ENCODE results near the gene CAMK2D. TPM values are rescaled to one million over a fixed set of nuclear protein-coding genes. Genes with fewer than 3 reads are reported as not detected.
A peak's percentile ranks its signal among the peaks of the same experiment; 100 is the strongest.

The CAMK2D gene
- total RNA-seq, 1 experiment from 2014 or later, result 35.8 TPM

DNA sequence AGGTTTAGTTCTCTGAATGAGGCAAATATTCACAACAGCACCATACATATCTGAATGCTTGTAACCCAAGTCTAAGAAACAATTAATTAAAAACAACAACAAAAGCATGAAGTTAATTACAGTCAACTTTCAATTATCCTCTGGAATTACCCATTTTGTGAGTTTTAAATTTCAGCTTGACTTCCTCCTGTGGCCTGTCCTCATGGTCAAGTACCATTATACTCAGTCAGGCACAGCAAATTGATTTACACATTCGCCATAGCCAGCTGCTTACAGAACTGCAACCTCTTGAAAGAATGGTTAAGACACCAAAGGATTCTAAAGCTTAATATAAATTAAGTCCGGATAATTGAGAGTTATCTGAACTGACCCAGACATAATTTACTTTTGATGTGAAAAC, 306.5 kb downstream of the CAMK2D start:
- Histone ChIP-seq H3K4me3 (ENCODE audit: low read depth, low read length, poor library complexity, severe bottlenecking) (no peak overlapping the region), H3K9me3 (ENCODE audit: low read depth, low read length, poor library complexity, severe bottlenecking) (no peaks in the 10 kb centered on the region), H3K36me3 (ENCODE audit: insufficient read depth, low read length, poor library complexity, severe bottlenecking) (no peaks in the 10 kb centered on the region), H3K4me1 (ENCODE audit: insufficient read depth, low read length, poor library complexity, severe bottlenecking) (peaks cover 18% of the 10 kb centered on the region), H3K27me3 (replicated peaks; ENCODE audit: insufficient read depth, low read depth, low read length, poor library complexity) (no peaks in the 10 kb centered on the region), H3K27ac (ENCODE audit: low read depth, low read length, poor library complexity, severe bottlenecking) (no peak overlapping the region)
- intact Hi-C loops (cut with micrococcal nuclease; ENCODE audit: unreplicated experiment), result no loop called here
- ChIA-PET CTCF (no interaction called here), POLR2A (ENCODE audit: low non-redundant PET) (no interaction called here)
- no peak for TF ChIP-seq EZH2 (IDR thresholded peaks at IDR 0.05; ENCODE audit: borderline replicate concordance, low read depth, low read length, poor library complexity, severe bottlenecking)
- TF ChIP-seq, protein P1, sequence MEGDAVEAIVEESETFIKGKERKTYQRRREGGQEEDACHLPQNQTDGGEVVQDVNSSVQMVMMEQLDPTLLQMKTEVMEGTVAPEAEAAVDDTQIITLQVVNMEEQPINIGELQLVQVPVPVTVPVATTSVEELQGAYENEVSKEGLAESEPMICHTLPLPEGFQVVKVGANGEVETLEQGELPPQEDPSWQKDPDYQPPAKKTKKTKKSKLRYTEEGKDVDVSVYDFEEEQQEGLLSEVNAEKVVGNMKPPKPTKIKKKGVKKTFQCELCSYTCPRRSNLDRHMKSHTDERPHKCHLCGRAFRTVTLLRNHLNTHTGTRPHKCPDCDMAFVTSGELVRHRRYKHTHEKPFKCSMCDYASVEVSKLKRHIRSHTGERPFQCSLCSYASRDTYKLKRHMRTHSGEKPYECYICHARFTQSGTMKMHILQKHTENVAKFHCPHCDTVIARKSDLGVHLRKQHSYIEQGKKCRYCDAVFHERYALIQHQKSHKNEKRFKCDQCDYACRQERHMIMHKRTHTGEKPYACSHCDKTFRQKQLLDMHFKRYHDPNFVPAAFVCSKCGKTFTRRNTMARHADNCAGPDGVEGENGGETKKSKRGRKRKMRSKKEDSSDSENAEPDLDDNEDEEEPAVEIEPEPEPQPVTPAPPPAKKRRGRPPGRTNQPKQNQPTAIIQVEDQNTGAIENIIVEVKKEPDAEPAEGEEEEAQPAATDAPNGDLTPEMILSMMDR (conservative IDR thresholded peaks at IDR 0.05; ENCODE audit: low read depth, low read length), result no peak
- no TSS peak for BruUV-seq (replicated peaks)
- no peak for DNase-seq (ENCODE audit: low spot score)

DNA sequence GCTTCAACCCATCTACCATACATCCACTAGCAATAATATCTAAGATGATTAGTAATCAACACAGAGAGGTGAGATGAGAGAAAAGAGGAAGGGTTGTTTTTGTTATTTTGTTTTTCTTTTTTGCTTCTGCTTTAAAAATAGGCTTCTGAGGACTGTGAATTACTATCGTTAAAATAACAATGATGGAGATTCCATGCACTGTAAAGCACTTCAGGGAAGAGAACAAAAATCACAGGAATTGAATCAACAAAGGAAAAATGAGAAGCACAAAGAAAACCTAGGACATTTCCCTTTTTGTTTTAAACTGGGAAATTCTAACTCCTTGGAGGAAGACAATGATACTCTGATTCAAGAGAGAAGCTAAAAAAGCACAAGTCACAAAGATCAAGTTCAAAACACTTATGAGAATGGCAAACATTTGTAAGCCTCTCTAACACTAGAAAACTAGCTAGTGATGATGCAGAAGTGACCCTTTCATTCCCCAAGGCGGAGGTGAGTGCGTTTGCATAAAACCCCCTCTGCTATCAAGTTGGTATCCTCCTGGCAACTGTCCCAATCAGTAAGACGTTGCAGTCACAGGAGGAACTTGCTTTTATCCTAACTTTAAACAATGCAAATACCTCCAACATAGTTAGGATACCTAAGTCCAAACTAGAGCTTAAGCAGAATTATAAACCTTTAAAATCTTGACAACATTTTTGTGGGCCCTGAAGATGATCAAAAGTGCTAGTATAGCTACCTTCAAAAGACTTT, 308.5 kb downstream of the CAMK2D start:
- Histone ChIP-seq H3K36me3 (ENCODE audit: insufficient read depth, low read length, poor library complexity, severe bottlenecking) (no peaks in the 10 kb centered on the region), H3K9me3 (ENCODE audit: low read depth, low read length, poor library complexity, severe bottlenecking) (no peaks in the 10 kb centered on the region), H3K4me1 (ENCODE audit: insufficient read depth, low read length, poor library complexity, severe bottlenecking) (peaks cover 18% of the 10 kb centered on the region), H3K4me3 (ENCODE audit: low read depth, low read length, poor library complexity, severe bottlenecking) (no peak overlapping the region), H3K27ac (ENCODE audit: low read depth, low read length, poor library complexity, severe bottlenecking) (peak overlapping the region; percentile 45), H3K27me3 (replicated peaks; ENCODE audit: insufficient read depth, low read depth, low read length, poor library complexity) (no peaks in the 10 kb centered on the region)
- CTCF ChIA-PET, result no interaction called here
- no TSS peak for BruUV-seq (replicated peaks)
- POLR2A ChIA-PET (ENCODE audit: low non-redundant PET), result no interaction called here
- intact Hi-C loops (cut with micrococcal nuclease; ENCODE audit: unreplicated experiment), result no loop called here
- TF ChIP-seq, protein P1 (conservative IDR thresholded peaks at IDR 0.05; ENCODE audit: low read depth, low read length), result no peak
- no peak for TF ChIP-seq EZH2 (IDR thresholded peaks at IDR 0.05; ENCODE audit: borderline replicate concordance, low read depth, low read length, poor library complexity, severe bottlenecking)
- peak; percentile 81 for DNase-seq (ENCODE audit: low spot score)

DNA sequence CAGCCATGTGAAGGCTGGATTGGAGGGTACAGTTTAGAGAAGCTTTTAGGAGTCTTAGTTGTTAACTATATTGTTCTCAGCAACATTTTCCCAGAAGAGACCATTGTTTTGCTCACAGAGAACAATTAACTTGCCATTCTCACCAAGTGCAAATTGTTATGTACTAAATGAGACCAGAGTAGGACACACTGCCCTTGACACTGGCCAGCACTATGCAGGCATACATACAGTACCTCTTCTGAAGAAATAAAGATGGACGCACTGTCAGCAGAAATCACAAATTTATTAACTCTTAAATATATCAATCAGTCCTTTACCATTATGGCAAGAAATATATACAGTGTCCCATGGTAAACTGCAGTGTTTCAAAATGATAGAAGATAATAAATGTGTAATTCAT, 309.4 kb downstream of the CAMK2D start:
- Histone ChIP-seq H3K9me3 (ENCODE audit: low read depth, low read length, poor library complexity, severe bottlenecking) (no peaks in the 10 kb centered on the region), H3K4me3 (ENCODE audit: low read depth, low read length, poor library complexity, severe bottlenecking) (no peak overlapping the region), H3K36me3 (ENCODE audit: insufficient read depth, low read length, poor library complexity, severe bottlenecking) (no peaks in the 10 kb centered on the region), H3K27ac (ENCODE audit: low read depth, low read length, poor library complexity, severe bottlenecking) (no peak overlapping the region), H3K4me1 (ENCODE audit: insufficient read depth, low read length, poor library complexity, severe bottlenecking) (peaks cover 18% of the 10 kb centered on the region), H3K27me3 (replicated peaks; ENCODE audit: insufficient read depth, low read depth, low read length, poor library complexity) (no peaks in the 10 kb centered on the region)
- TF ChIP-seq, protein P1 (conservative IDR thresholded peaks at IDR 0.05; ENCODE audit: low read depth, low read length), result no peak
- no peak for TF ChIP-seq EZH2 (IDR thresholded peaks at IDR 0.05; ENCODE audit: borderline replicate concordance, low read depth, low read length, poor library complexity, severe bottlenecking)
- DNase-seq (ENCODE audit: low spot score), result no peak
- POLR2A ChIA-PET (ENCODE audit: low non-redundant PET), result no interaction called here
- BruUV-seq (replicated peaks), result no TSS peak
- CTCF ChIA-PET, result no interaction called here
- intact Hi-C loops (cut with micrococcal nuclease; ENCODE audit: unreplicated experiment), result no loop called here
